HL-60 (cell line): Measurements from ENCODE around the gene COX7A2.

Experiments
- DNase-seq, 2 experiments: peaks; one replicate each; pipeline ENCODE4 v3.0.0-alpha.2; 2010 to 2020; ENCODE audit warnings: low read depth in 1 of 2, low spot score in 1 of 2
- H3K27ac ChIP-seq: fragments of 250-450 bp; sonication (Bioruptor Pico); replicated peaks from 2 replicates; pipeline ENCODE4 v1.5.1; 2020; ENCODE audit warnings: mild to moderate bottlenecking, moderate library complexity
- H3K27me3 ChIP-seq: fragments of 250-450 bp; sonication (Bioruptor Pico); 2 replicates; pipeline ENCODE4 v1.5.1; 2021; ENCODE audit warnings: mild to moderate bottlenecking, moderate library complexity; ENCODE audit not compliant: insufficient read depth, poor library complexity, severe bottlenecking
- H3K4me3 ChIP-seq: replicated peaks from 2 replicates; pipeline ENCODE4 v1.5.1; 2011; ENCODE audit warnings: mild to moderate bottlenecking, control low read depth, low read length; ENCODE audit not compliant: insufficient read depth
- CTCF ChIP-seq: IDR thresholded peaks from one replicate; pipeline ENCODE4 v1.5.1; 2011; ENCODE audit warnings: low read length, control low read depth, inconsistent platforms; ENCODE audit not compliant: insufficient read depth
- GABPA ChIP-seq: IDR thresholded peaks from 2 replicates; pipeline ENCODE4 v1.6.1; 2012; ENCODE audit warnings: low read depth
- POLR2AphosphoS5 ChIP-seq: IDR thresholded peaks from 2 replicates; pipeline ENCODE4 v1.6.1; 2012; ENCODE audit warnings: low read depth
- REST ChIP-seq: IDR thresholded peaks from 2 replicates; pipeline ENCODE4 v1.6.1; 2012; ENCODE audit warnings: low read depth; ENCODE audit not compliant: insufficient replicate concordance
- SPI1 ChIP-seq: IDR thresholded peaks from 2 replicates; pipeline ENCODE4 v1.6.1; 2012; ENCODE audit warnings: low read depth, mild to moderate bottlenecking, borderline replicate concordance

Gene COX7A2

GRCh38 chr6:75205776-75206575, 37.6 kb downstream of the COX7A2 start, which contains the start of gene COL12A1:
COL12A1 (minus strand) TSS chr6:75206053; CDS start chr6:75202792, 3,261 bp downstream.
- no peak for DNase-seq

GRCh38 chr6:75204959-75205775, 38.4 kb downstream of the COX7A2 start:
- Histone ChIP-seq H3K27me3 (peaks cover 73% of the 10 kb centered on the region), H3K27ac (no peak overlapping the region), H3K4me3 (no peak overlapping the region)
- TF ChIP-seq GABPA (no peak), REST (no peak), SPI1 (no peak), CTCF (no peak), POLR2AphosphoS5 (no peak)
- DNase-seq, result no peak

More at GRCh38 chr6:75205776-75206575, 37.6 kb downstream of the COX7A2 start, which contains the start of gene COL12A1:
- Histone ChIP-seq H3K27me3 (peaks cover 73% of the 10 kb centered on the region), H3K4me3 (no peak within 1 kb of the TSS), H3K27ac (no peak within 1 kb of the TSS)
- TF ChIP-seq GABPA (no peak), CTCF (no peak), SPI1 (no peak), POLR2AphosphoS5 (no peak), REST (no peak)

- no peak for TF ChIP-seq REST
- peak; percentile 10 for TF ChIP-seq CTCF
- no peak for TF ChIP-seq GABPA
- TF ChIP-seq SPI1, result no peak
- Histone ChIP-seq H3K27me3 (peaks cover 73% of the 10 kb centered on the region), H3K4me3 (no peak overlapping the region), H3K27ac (no peak overlapping the region)
- peak in 1 of 2 experiments; percentile 39 for DNase-seq
These were observed 39.2 kb downstream of the COX7A2 start for GRCh38 chr6:75204217-75204958.
